Thyroid gland (tissue), 4 donors: ENCODE measurements around the gene FASTK. TPM values are rescaled to one million over a fixed set of nuclear protein-coding genes. Genes with fewer than 3 reads are reported as not detected.

Experiments used
- DNase-seq, 2 donors: peaks; one replicate each; pipeline ENCODE4 v3.0.0-alpha.2; 2019
- H3K27ac ChIP-seq, 3 donors: fragments of 200-600 bp; sonication (generic); 1 replicate in 2 of 3; 2 replicates in 1 of 3; pipeline ENCODE4 v1.5.1; 2016 to 2019; ENCODE audit warnings: mild to moderate bottlenecking in 1 of 3, moderate library complexity in 1 of 3
- H3K27me3 ChIP-seq: fragments of 200-600 bp; sonication (generic); one replicate; pipeline ENCODE4 v1.5.1; 2019
- H3K36me3 ChIP-seq, 2 donors: fragments of 200-600 bp; sonication (generic); one replicate each; pipeline ENCODE4 v1.5.1; 2016 to 2019
- H3K4me1 ChIP-seq, 2 donors: fragments of 200-600 bp; sonication (generic); one replicate each; pipeline ENCODE4 v1.5.1; 2017 to 2019
- H3K4me3 ChIP-seq, 3 donors: fragments of 200-600 bp; sonication (generic); replicated peaks in 1 of 3; 1 replicate in 2 of 3; 2 replicates in 1 of 3; pipeline ENCODE4 v1.5.1; 2016; ENCODE audit warnings: mild to moderate bottlenecking in 1 of 3
- H3K9me3 ChIP-seq: fragments of 200-600 bp; sonication (generic); one replicate; pipeline ENCODE4 v1.5.1; 2017
- POLR2A ChIP-seq, 2 donors: fragments of 450-650 bp; IDR thresholded peaks; one replicate each; pipeline ENCODE4 v1.6.1; 2017; ENCODE audit warnings: antibody characterized with exemption in 2 of 2, mild to moderate bottlenecking in 2 of 2, moderate library complexity in 1 of 2
- WGBS, 2 donors: methylation state at CpG; one replicate each; pipeline ENCODE4 v1.1.5; 2017; 5-methylcytosine and 5-hydroxymethylcytosine counted together
- intact Hi-C: fragments of 100-400 bp; cut with DNase I; formaldehyde crosslinking; loops from one replicate; pipeline ENCODE4 v1.15.1; 2023
- total RNA-seq, 4 donors: library from RNA; depleted of rRNA; stranded (reverse); fragments of >200 nt; gene quantifications; one replicate each; pipeline ENCODE4 v1.2.3, GENCODE V29; 2016
- TF ChIP-seq, protein P1 (sequence below), 6 experiments: fragments of 200-600 bp in 3 of 6; fragments of 450-650 bp in 3 of 6; sonication (generic) in 3 of 6; IDR thresholded peaks; one replicate each; pipeline ENCODE4 v1.5.1; 2016 to 2019; ENCODE audit warnings: antibody characterized with exemption in 6 of 6, mild to moderate bottlenecking in 2 of 6, inconsistent platforms in 1 of 6, moderate library complexity in 1 of 6

The FASTK gene
- total RNA-seq, 4 donors from 2014 or later: 71.8 to 114 (median 78.8) TPM

DNA sequence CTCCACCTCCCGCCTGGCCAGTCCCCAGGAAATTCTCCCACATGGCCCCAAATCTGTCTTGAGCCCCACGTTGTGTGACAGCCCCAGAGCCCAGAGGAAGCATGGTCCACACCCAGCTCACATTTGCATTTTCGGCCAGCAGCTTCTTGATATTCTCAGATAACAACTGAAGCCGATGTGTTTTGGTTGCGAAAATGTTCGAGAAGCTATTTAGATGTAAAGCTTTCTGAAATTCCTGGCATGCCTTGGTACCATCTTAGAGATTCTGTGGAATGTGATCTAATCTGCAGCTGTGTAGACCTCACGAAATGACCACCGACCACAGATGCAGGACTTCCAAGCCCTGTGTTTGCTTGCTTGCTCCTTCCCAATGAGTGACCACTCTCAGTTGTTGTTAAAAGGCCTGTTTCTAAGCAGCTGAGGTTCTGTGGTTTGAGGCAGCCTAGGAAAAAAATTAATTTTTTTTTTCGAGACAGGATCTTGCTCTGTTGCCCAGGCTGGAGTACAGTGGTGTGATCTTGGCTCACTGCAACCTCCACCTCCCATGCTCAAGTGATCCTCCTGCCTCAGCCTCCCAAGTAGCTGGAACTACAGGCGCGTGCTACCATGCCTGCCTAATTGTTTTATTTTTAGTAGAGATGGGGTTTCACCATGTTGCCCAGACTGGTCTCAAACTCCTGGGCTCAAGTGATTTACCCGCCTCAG, 12.4 kb downstream of the FASTK start:
- Histone ChIP-seq H3K27me3 (no peaks in the 10 kb centered on the region), H3K4me1 (no peaks in the 10 kb centered on the region), H3K4me3 (no peak overlapping the region), H3K9me3 (no peaks in the 10 kb centered on the region), H3K27ac (no peak overlapping the region), H3K36me3 (peaks cover 70 to 84% of the 10 kb centered on the region in 2 donors)
- 88 to 89% methylated on average over 12 of the region's 12 CpGs for WGBS, 2 donors
- intact Hi-C loops: no loop called here
- TF ChIP-seq, protein P1, sequence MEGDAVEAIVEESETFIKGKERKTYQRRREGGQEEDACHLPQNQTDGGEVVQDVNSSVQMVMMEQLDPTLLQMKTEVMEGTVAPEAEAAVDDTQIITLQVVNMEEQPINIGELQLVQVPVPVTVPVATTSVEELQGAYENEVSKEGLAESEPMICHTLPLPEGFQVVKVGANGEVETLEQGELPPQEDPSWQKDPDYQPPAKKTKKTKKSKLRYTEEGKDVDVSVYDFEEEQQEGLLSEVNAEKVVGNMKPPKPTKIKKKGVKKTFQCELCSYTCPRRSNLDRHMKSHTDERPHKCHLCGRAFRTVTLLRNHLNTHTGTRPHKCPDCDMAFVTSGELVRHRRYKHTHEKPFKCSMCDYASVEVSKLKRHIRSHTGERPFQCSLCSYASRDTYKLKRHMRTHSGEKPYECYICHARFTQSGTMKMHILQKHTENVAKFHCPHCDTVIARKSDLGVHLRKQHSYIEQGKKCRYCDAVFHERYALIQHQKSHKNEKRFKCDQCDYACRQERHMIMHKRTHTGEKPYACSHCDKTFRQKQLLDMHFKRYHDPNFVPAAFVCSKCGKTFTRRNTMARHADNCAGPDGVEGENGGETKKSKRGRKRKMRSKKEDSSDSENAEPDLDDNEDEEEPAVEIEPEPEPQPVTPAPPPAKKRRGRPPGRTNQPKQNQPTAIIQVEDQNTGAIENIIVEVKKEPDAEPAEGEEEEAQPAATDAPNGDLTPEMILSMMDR (IDR thresholded peaks at IDR 0.05): no peak
- TF ChIP-seq POLR2A (IDR thresholded peaks at IDR 0.05): no peak
- DNase-seq: no peak

DNA sequence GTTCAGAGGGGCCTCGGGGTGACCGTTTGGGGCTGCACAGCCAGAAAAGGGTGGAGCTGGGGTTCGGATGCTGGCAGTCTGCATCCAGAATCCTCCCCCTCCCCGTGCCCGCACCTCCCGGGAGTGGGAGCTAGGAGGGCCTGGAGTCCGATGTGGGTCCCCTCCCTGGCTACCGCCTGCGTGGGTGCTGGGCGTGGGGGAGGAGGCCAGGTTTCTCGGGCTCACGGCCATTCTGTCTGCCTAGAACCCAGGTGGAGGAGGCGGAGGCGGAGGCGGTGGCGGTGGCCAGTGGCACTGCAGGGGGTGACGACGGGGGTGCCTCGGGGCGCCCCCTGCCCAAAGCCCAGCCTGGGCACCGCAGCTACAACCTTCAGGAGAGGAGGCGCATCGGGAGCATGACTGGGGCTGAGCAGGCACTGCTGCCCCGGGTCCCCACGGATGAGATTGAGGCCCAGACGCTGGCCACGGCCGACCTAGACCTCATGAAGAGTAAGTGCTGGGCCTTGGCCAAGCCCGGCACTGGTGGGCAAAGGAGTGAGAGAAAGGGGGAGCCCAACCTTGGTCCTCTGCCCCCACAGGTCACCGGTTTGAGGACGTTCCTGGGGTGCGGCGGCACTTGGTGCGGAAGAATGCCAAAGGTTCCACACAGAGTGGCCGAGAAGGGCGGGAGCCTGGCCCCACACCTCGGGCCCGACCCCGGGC, 14.2 kb downstream of the FASTK start:
- no peaks in the 10 kb centered on the region for H3K9me3 ChIP-seq
- no peak overlapping the region for H3K27ac ChIP-seq
- peaks cover 3 to 15% of the 10 kb centered on the region in 2 donors for H3K4me1 ChIP-seq
- TF ChIP-seq POLR2A (IDR thresholded peaks at IDR 0.05): no peak
- TF ChIP-seq, protein P1 (IDR thresholded peaks at IDR 0.05): no peak
- H3K36me3 ChIP-seq: peaks cover 55 to 66% of the 10 kb centered on the region in 2 donors
- no peak for DNase-seq
- no peaks in the 10 kb centered on the region for H3K27me3 ChIP-seq
- no peak overlapping the region for H3K4me3 ChIP-seq
- 93 to 96% methylated on average over 32 to 34 of the region's 39 CpGs for whole genome bisulfite sequencing, 2 donors
- intact Hi-C loops: no loop called here

- peaks cover 46 to 57% of the 10 kb centered on the region in 2 donors for H3K36me3 ChIP-seq
- WGBS, 2 donors: 96 to 98% methylated on average over 14 of the region's 14 CpGs
- intact Hi-C loops: no loop called here
- no peak for TF ChIP-seq POLR2A (IDR thresholded peaks at IDR 0.05)
- TF ChIP-seq, protein P1 (IDR thresholded peaks at IDR 0.05): no peak
- no peak overlapping the region for H3K27ac ChIP-seq
- no peaks in the 10 kb centered on the region for H3K9me3 ChIP-seq
- H3K27me3 ChIP-seq: no peaks in the 10 kb centered on the region
- no peak overlapping the region for H3K4me3 ChIP-seq
- DNase-seq: no peak
- H3K4me1 ChIP-seq: peaks cover 12 to 24% of the 10 kb centered on the region in 2 donors
These were observed 15.1 kb downstream of the FASTK start for GRCh38 chr7:151065516-151065915.

DNA sequence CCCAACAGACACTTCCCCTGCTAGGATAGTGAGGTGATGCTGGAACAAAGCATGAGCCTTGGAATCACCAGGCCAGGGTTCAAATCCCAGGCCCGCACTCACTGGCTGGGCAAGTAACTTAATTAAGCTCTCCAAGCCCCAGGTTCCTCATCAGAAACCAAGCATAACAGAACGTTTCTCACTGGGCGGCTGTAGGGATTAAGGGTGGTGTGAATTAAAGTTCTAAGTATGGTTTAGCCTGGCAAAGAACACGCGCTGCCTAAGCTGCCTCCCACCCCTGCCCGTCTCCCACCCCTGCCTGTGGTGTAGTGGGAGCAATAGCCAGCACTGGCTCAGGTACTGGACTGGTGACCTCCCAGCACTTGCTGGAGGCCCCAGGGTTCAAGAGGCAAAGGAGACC, 15.6 kb downstream of the FASTK start:
- Histone ChIP-seq H3K36me3 (peaks cover 41 to 51% of the 10 kb centered on the region in 2 donors), H3K27me3 (no peaks in the 10 kb centered on the region), H3K4me1 (peaks cover 16 to 28% of the 10 kb centered on the region in 2 donors), H3K9me3 (no peaks in the 10 kb centered on the region), H3K4me3 (no peak overlapping the region), H3K27ac (no peak overlapping the region)
- DNase-seq: no peak
- intact Hi-C loops: no loop called here
- 90 to 95% methylated on average over 6 of the region's 6 CpGs for WGBS, 2 donors
- TF ChIP-seq POLR2A (IDR thresholded peaks at IDR 0.05): no peak
- TF ChIP-seq, protein P1 (IDR thresholded peaks at IDR 0.05): no peak

DNA sequence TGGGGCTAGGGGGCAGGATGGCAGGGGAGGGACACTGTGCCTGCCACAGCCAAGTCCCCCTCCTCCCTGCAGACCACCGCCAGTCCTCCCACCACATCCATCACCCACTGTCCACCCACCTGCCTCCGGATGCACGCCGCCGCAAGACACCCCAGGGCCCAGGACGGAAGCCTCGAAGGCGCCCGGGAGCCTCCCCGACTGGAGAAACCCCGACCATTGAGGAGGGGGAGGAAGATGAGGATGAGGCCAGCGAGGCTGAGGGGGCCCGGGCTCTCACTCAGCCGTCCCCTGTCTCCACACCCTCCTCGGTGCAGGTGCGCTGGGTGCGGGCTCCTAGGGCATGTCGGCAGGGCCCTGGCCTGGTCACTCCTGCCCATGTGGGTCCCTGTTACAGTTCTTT, 16.2 kb downstream of the FASTK start:
- WGBS, 2 donors: 97 to 100% methylated on average over 4 to 6 of the region's 18 CpGs
- intact Hi-C loops: no loop called here
- no peak for DNase-seq
- Histone ChIP-seq H3K9me3 (no peaks in the 10 kb centered on the region), H3K36me3 (peaks cover 38 to 46% of the 10 kb centered on the region in 2 donors), H3K4me1 (peaks cover 16 to 28% of the 10 kb centered on the region in 2 donors), H3K27me3 (no peaks in the 10 kb centered on the region), H3K4me3 (no peak overlapping the region), H3K27ac (no peak overlapping the region)
- TF ChIP-seq, protein P1 (IDR thresholded peaks at IDR 0.05): no peak
- TF ChIP-seq POLR2A (IDR thresholded peaks at IDR 0.05): no peak
